ENCODE data around the gene THOC6. TPM values are rescaled to one million over a fixed set of nuclear protein-coding genes. Genes with fewer than 3 reads are reported as not detected.

THOC6 gene
- total RNA-seq, 1 donor from 2014 or later = 17.0 TPM

GRCh38 chr16:3035289-3035971 lies 11.6 kb downstream of the THOC6 start:
- H3K27me3 ChIP-seq (ENCODE audit: control insufficient read depth, insufficient read depth, low read length) = peaks cover 84% of the 10 kb centered on the region
- no peak for TF ChIP-seq CTCF (IDR thresholded peaks at IDR 0.05; ENCODE audit: insufficient read depth, low read length, poor library complexity, severe bottlenecking)

GRCh38 chr16:3035972-3036725 lies 12.3 kb downstream of the THOC6 start:
- Histone ChIP-seq H3K4me3 (ENCODE audit: low read depth, low read length) (peak overlapping the region; percentile 17), H3K36me3 (ENCODE audit: control insufficient read depth, insufficient read depth, low read length) (no peaks in the 10 kb centered on the region), H3K27me3 (ENCODE audit: control insufficient read depth, insufficient read depth, low read length) (peaks cover 79% of the 10 kb centered on the region)
- DNase-seq (ENCODE audit: low read depth) = no peak
- TF ChIP-seq CTCF (IDR thresholded peaks at IDR 0.05; ENCODE audit: insufficient read depth, low read length, poor library complexity, severe bottlenecking) = no peak

More at GRCh38 chr16:3035289-3035971, 11.6 kb downstream of the THOC6 start:
- no peak for DNase-seq (ENCODE audit: low read depth)
- no peak overlapping the region for H3K4me3 ChIP-seq (ENCODE audit: low read depth, low read length)
- no peaks in the 10 kb centered on the region for H3K36me3 ChIP-seq (ENCODE audit: control insufficient read depth, insufficient read depth, low read length)

GRCh38 chr16:3036726-3037315 lies 13.0 kb downstream of the THOC6 start, which contains the start of gene BICDL2:
Gene BICDL2 (minus strand): TSS chr16:3036944. CDS start chr16:3035496, 1,448 bp downstream.
- TF ChIP-seq CTCF (IDR thresholded peaks at IDR 0.05; ENCODE audit: insufficient read depth, low read length, poor library complexity, severe bottlenecking) = no peak
- H3K27me3 ChIP-seq (ENCODE audit: control insufficient read depth, insufficient read depth, low read length) = peaks cover 76% of the 10 kb centered on the region
- no peaks in the 10 kb centered on the region for H3K36me3 ChIP-seq (ENCODE audit: control insufficient read depth, insufficient read depth, low read length)
- DNase-seq (ENCODE audit: low read depth) = no peak
- H3K4me3 ChIP-seq (ENCODE audit: low read depth, low read length) = peak within 1 kb of the TSS; percentile 17

GRCh38 chr16:3038256-3038655 lies 14.4 kb downstream of the THOC6 start:
- Histone ChIP-seq H3K4me3 (ENCODE audit: low read depth, low read length) (no peak overlapping the region), H3K36me3 (ENCODE audit: control insufficient read depth, insufficient read depth, low read length) (no peaks in the 10 kb centered on the region), H3K27me3 (ENCODE audit: control insufficient read depth, insufficient read depth, low read length) (peaks cover 63% of the 10 kb centered on the region)
- DNase-seq (ENCODE audit: low read depth) = no peak
- TF ChIP-seq CTCF (IDR thresholded peaks at IDR 0.05; ENCODE audit: insufficient read depth, low read length, poor library complexity, severe bottlenecking) = no peak

GRCh38 chr16:3038896-3039295 lies 15.1 kb downstream of the THOC6 start:
- TF ChIP-seq CTCF (IDR thresholded peaks at IDR 0.05; ENCODE audit: insufficient read depth, low read length, poor library complexity, severe bottlenecking) = no peak
- peaks cover 57% of the 10 kb centered on the region for H3K27me3 ChIP-seq (ENCODE audit: control insufficient read depth, insufficient read depth, low read length)

More at GRCh38 chr16:3038896-3039295, 15.1 kb downstream of the THOC6 start:
- no peak for DNase-seq (ENCODE audit: low read depth)
- Histone ChIP-seq H3K36me3 (ENCODE audit: control insufficient read depth, insufficient read depth, low read length) (no peaks in the 10 kb centered on the region), H3K4me3 (ENCODE audit: low read depth, low read length) (no peak overlapping the region)

Measured in kidney epithelial cell (primary cell).